Activated CD4-positive, alpha-beta T cell treated with anti-CD3 and anti-CD28 coated beads for 24 hours (primary cell): ENCODE measurements around the gene FAM135A.
"Not testable (repeated sequence)": the region's sequence is repeated elsewhere in the genome, so short reads cannot be mapped to it uniquely, and the experiment has no call there.

Source experiments
- DNase-seq, 2 donors: peaks; one replicate each; pipeline ENCODE4 v3.0.0-alpha.2; 2020; ENCODE audit warnings: low read depth in 2 of 2

FAM135A gene

GRCh38 chr6:70396796-70397729 is 16.2 kb upstream of the FAM135A start:
- no peak for DNase-seq

- DNase-seq: no peak
These were observed 14.3 kb upstream of the FAM135A start for GRCh38 chr6:70398783-70399728.

GRCh38 chr6:70404658-70405057 is 8.7 kb upstream of the FAM135A start:
- no peak for DNase-seq

GRCh38 chr6:70409216-70409615 is 4.1 kb upstream of the FAM135A start:
- no peak for DNase-seq

- no peak for DNase-seq
These were observed 1.6 kb upstream of the FAM135A start for GRCh38 chr6:70411542-70412251.

GRCh38 chr6:70412252-70413113 is 825 bp upstream of the FAM135A start:
- DNase-seq: peak; percentile 4 to 11

- peak in 1 of 2 donors; percentile 4 for DNase-seq
These were observed 735 bp downstream of the FAM135A start for GRCh38 chr6:70413992-70414494.

GRCh38 chr6:70414813-70415212 is 1.5 kb downstream of the FAM135A start:
- DNase-seq: no peak

GRCh38 chr6:70415247-70415646 is 1.9 kb downstream of the FAM135A start:
- DNase-seq: no peak

GRCh38 chr6:70415660-70416059 is 2.4 kb downstream of the FAM135A start:
- no peak for DNase-seq

- no peak for DNase-seq
These were observed 8.2 kb downstream of the FAM135A start for GRCh38 chr6:70421509-70421908.

- DNase-seq: no peak
These were observed 10.2 kb downstream of the FAM135A start for GRCh38 chr6:70423189-70424134.

GRCh38 chr6:70424291-70424690 is 11.0 kb downstream of the FAM135A start:
- no peak for DNase-seq

- no peak for DNase-seq
These were observed 23.0 kb downstream of the FAM135A start for GRCh38 chr6:70436320-70436719.

GRCh38 chr6:70445001-70445400 is 31.7 kb downstream of the FAM135A start:
- no peak for DNase-seq

GRCh38 chr6:70447343-70448070 is 34.2 kb downstream of the FAM135A start:
- not testable (repeated sequence) for DNase-seq

GRCh38 chr6:70453899-70454298 is 40.6 kb downstream of the FAM135A start:
- DNase-seq: not testable (repeated sequence)

- no peak for DNase-seq
These were observed 43.4 kb downstream of the FAM135A start for GRCh38 chr6:70456735-70457134.

GRCh38 chr6:70459235-70459634 is 45.9 kb downstream of the FAM135A start:
- no peak for DNase-seq
